ENCODE results near the gene SPECC1. TPM values are rescaled to one million over a fixed set of nuclear protein-coding genes. Genes with fewer than 3 reads are reported as not detected.

The SPECC1 gene
- total and polyA plus RNA-seq, 9 of the 15 experiments (the other 6 are each of a cell fraction or from before 2014, with no cell fraction given): 2.4 to 19.6 (median 14.7) TPM

DNA sequence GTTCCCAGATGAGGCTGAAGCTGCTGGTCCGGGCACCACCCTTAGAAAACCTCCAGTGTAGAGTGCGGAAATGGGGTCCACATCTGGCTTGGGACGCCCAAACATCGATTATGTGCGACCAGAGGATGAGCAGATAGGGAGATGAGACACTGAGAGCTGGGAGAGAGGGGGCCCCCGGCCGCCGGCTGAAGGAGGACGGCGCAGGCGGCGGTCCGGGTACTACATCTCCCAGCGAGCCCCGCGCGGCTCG is 182 bp upstream of the SPECC1 start (continued):
- TF ChIP-seq, protein P1, sequence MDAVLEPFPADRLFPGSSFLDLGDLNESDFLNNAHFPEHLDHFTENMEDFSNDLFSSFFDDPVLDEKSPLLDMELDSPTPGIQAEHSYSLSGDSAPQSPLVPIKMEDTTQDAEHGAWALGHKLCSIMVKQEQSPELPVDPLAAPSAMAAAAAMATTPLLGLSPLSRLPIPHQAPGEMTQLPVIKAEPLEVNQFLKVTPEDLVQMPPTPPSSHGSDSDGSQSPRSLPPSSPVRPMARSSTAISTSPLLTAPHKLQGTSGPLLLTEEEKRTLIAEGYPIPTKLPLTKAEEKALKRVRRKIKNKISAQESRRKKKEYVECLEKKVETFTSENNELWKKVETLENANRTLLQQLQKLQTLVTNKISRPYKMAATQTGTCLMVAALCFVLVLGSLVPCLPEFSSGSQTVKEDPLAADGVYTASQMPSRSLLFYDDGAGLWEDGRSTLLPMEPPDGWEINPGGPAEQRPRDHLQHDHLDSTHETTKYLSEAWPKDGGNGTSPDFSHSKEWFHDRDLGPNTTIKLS (IDR thresholded peaks at IDR 0.05; ENCODE audit: borderline replicate concordance, low read depth): peak; percentile 56; the same call in 1 of the 2 replicates
- TF ChIP-seq, protein P2, sequence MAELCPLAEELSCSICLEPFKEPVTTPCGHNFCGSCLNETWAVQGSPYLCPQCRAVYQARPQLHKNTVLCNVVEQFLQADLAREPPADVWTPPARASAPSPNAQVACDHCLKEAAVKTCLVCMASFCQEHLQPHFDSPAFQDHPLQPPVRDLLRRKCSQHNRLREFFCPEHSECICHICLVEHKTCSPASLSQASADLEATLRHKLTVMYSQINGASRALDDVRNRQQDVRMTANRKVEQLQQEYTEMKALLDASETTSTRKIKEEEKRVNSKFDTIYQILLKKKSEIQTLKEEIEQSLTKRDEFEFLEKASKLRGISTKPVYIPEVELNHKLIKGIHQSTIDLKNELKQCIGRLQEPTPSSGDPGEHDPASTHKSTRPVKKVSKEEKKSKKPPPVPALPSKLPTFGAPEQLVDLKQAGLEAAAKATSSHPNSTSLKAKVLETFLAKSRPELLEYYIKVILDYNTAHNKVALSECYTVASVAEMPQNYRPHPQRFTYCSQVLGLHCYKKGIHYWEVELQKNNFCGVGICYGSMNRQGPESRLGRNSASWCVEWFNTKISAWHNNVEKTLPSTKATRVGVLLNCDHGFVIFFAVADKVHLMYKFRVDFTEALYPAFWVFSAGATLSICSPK (IDR thresholded peaks at IDR 0.05; ENCODE audit: borderline replicate concordance): no peak
- TF ChIP-seq, protein P3, sequence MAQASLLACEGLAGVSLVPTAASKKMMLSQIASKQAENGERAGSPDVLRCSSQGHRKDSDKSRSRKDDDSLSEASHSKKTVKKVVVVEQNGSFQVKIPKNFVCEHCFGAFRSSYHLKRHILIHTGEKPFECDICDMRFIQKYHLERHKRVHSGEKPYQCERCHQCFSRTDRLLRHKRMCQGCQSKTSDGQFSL (CRISPR knock-in tag; IDR thresholded peaks at IDR 0.05): no peak
- TF ChIP-seq, protein P3 (tag; IDR thresholded peaks at IDR 0.05): no peak
- TF ChIP-seq KDM5B (IDR thresholded peaks at IDR 0.05; ENCODE audit: insufficient replicate concordance, low read depth, low read length) (peak; percentile 8), PHF8 (IDR thresholded peaks at IDR 0.05; ENCODE audit: borderline replicate concordance, low read length) (peak; percentile 32; the same call in 1 of the 2 replicates), SNIP1 (IDR thresholded peaks at IDR 0.05; ENCODE audit: low read depth) (no peak), HDAC6 (IDR thresholded peaks at IDR 0.05; ENCODE audit: low read depth, low read length) (no peak), NRF1 (conservative IDR thresholded peaks at IDR 0.05 in 1 of 2, IDR thresholded peaks at IDR 0.05 in 1 of 2) (peak in 1 of 2 experiments; percentile 22; a peak in 1 of 4 replicates), MTF1 (CRISPR knock-in tag; IDR thresholded peaks at IDR 0.05; ENCODE audit: borderline replicate concordance) (no peak), ZNF263 (CRISPR knock-in tag; IDR thresholded peaks at IDR 0.05; ENCODE audit: borderline replicate concordance) (0 out of 2 replicates have a peak, but pooled peaks have one; percentile 36), TBL1XR1 (IDR thresholded peaks at IDR 0.05; ENCODE audit: low read length in 2 of 2) (no peak), RBM39 (optimal IDR thresholded peaks at IDR 0.05; ENCODE audit: low read depth, low read length) (no peak)
- TF ChIP-seq, protein P4, sequence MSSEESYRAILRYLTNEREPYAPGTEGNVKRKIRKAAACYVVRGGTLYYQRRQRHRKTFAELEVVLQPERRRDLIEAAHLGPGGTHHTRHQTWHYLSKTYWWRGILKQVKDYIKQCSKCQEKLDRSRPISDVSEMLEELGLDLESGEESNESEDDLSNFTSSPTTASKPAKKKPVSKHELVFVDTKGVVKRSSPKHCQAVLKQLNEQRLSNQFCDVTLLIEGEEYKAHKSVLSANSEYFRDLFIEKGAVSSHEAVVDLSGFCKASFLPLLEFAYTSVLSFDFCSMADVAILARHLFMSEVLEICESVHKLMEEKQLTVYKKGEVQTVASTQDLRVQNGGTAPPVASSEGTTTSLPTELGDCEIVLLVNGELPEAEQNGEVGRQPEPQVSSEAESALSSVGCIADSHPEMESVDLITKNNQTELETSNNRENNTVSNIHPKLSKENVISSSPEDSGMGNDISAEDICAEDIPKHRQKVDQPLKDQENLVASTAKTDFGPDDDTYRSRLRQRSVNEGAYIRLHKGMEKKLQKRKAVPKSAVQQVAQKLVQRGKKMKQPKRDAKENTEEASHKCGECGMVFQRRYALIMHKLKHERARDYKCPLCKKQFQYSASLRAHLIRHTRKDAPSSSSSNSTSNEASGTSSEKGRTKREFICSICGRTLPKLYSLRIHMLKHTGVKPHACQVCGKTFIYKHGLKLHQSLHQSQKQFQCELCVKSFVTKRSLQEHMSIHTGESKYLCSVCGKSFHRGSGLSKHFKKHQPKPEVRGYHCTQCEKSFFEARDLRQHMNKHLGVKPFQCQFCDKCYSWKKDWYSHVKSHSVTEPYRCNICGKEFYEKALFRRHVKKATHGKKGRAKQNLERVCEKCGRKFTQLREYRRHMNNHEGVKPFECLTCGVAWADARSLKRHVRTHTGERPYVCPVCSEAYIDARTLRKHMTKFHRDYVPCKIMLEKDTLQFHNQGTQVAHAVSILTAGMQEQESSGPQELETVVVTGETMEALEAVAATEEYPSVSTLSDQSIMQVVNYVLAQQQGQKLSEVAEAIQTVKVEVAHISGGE (CRISPR knock-in tag; IDR thresholded peaks at IDR 0.05): 0 out of 6 replicates have a peak, but pooled peaks of 1 of the 3 experiments have one; percentile 10
